Esophagus muscularis mucosa (tissue), 4 donors: ENCODE data around the gene ATP5PO. TPM values are rescaled to one million over a fixed set of nuclear protein-coding genes. Genes with fewer than 3 reads are reported as not detected.
"Not testable (repeated sequence)": the region's sequence is repeated elsewhere in the genome, so short reads cannot be mapped to it uniquely, and the experiment has no call there.

ENCODE experiments used
- DNase-seq: peaks from one replicate; pipeline ENCODE4 v3.0.0-alpha.2; 2017; ENCODE audit errors: extremely low spot score
- H3K27ac ChIP-seq, 4 donors: fragments of 200-600 bp; sonication (generic); replicated peaks in 1 of 4; 1 replicate in 3 of 4; 2 replicates in 1 of 4; pipeline ENCODE4 v1.5.1; 2016 to 2019; ENCODE audit warnings: mild to moderate bottlenecking in 1 of 4
- H3K27me3 ChIP-seq, 4 donors: fragments of 200-600 bp; sonication (generic); one replicate each; pipeline versions ENCODE4 v1.5.1 to v1.6.0; 2016 to 2019
- H3K36me3 ChIP-seq, 4 donors: fragments of 200-600 bp; sonication (generic); one replicate each; pipeline ENCODE4 v1.5.1; 2016 to 2019
- H3K4me1 ChIP-seq, 4 donors: fragments of 200-600 bp; sonication (generic); one replicate each; pipeline ENCODE4 v1.5.1; 2016 to 2019
- H3K4me3 ChIP-seq, 4 donors: fragments of 200-600 bp; sonication (generic); 1 replicate in 2 of 4; 2 replicates in 2 of 4; pipeline ENCODE4 v1.5.1; 2016 to 2019; ENCODE audit warnings: mild to moderate bottlenecking in 4 of 4, moderate library complexity in 1 of 4
- H3K9me3 ChIP-seq, 4 donors: fragments of 200-600 bp; sonication (generic); 1 replicate in 3 of 4; 2 replicates in 1 of 4; pipeline ENCODE4 v1.5.1; 2016 to 2019
- EP300 ChIP-seq: sonication (generic); formaldehyde crosslinking; IDR thresholded peaks from one replicate; pipeline ENCODE4 v1.6.1; 2017; ENCODE audit warnings: antibody characterized with exemption
- POLR2A ChIP-seq: fragments of 450-650 bp; IDR thresholded peaks from one replicate; pipeline ENCODE4 v1.6.1; 2017; ENCODE audit warnings: antibody characterized with exemption, moderate library complexity, mild to moderate bottlenecking, low read depth
- POLR2AphosphoS5 ChIP-seq, 2 donors: sonication (generic); formaldehyde crosslinking; IDR thresholded peaks; one replicate each; pipeline ENCODE4 v1.6.1; 2017; ENCODE audit warnings: antibody characterized with exemption in 2 of 2
- whole genome bisulfite sequencing: methylation state at CpG from one replicate; pipeline ENCODE4 v1.1.5; 2018; 5-methylcytosine and 5-hydroxymethylcytosine counted together
- intact Hi-C: fragments of 100-400 bp; cut with DNase I; formaldehyde crosslinking; loops from one replicate; pipeline ENCODE4 v1.15.1; 2023
- total RNA-seq, 4 donors: library from RNA; depleted of rRNA; stranded (reverse); fragments of >200 nt; gene quantifications; one replicate each; pipeline versions ENCODE4 v1.1.0 to v1.2.1, GENCODE V29; 2016
- TF ChIP-seq, protein P1 (sequence below), 3 experiments: fragments of 200-600 bp in 2 of 3; fragments of 450-650 bp in 1 of 3; sonication (generic) in 2 of 3; IDR thresholded peaks; one replicate each; pipeline ENCODE4 v1.5.1; 2017 to 2019; ENCODE audit warnings: antibody characterized with exemption in 3 of 3, mild to moderate bottlenecking in 2 of 3, moderate library complexity in 1 of 3

Gene ATP5PO
- total RNA-seq, 4 donors from 2014 or later = 130 to 289 (median 195) TPM

DNA sequence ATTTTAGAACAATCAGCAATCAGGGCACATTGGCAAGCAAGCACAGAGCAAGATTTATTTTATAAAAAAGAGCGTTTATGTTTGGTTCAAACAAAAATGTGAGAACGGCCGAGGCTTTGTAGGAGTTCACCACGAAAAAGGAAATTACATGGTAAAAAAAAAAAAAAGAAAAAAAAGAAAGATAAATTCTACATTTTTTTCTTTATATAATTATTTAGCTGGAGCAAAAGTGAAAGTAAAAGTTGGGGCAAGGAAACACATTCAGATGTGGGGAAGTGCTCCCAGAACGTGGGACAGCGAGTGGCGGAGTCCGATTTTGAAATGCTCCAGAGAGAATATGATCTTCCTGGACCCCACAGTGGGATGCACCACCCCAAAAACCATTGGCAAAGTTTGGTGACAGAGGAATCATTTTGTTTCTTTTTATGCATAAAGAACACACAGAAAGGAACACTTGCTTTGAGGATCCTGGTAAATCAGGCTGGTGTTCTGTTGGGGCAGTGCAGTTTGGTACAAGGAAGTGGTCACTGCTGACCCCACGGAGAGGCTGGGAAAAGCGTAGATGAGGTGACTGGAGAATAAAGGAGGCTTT is 16.3 kb upstream of the ATP5PO start:
- WGBS = 25% methylated on average over 10 of the region's 10 CpGs
- Histone ChIP-seq H3K36me3 (no peaks in the 10 kb centered on the region), H3K4me1 (peaks cover 6 to 19% (median 17%) of the 10 kb centered on the region in 4 donors), H3K27ac (peak overlapping the region; percentile 45 to 70 (median 62)), H3K4me3 (peak overlapping the region; percentile 49 to 62 (median 55)), H3K27me3 (no peaks in the 10 kb centered on the region), H3K9me3 (no peaks in the 10 kb centered on the region)
- intact Hi-C loops = no loop called here
- TF ChIP-seq, protein P1, sequence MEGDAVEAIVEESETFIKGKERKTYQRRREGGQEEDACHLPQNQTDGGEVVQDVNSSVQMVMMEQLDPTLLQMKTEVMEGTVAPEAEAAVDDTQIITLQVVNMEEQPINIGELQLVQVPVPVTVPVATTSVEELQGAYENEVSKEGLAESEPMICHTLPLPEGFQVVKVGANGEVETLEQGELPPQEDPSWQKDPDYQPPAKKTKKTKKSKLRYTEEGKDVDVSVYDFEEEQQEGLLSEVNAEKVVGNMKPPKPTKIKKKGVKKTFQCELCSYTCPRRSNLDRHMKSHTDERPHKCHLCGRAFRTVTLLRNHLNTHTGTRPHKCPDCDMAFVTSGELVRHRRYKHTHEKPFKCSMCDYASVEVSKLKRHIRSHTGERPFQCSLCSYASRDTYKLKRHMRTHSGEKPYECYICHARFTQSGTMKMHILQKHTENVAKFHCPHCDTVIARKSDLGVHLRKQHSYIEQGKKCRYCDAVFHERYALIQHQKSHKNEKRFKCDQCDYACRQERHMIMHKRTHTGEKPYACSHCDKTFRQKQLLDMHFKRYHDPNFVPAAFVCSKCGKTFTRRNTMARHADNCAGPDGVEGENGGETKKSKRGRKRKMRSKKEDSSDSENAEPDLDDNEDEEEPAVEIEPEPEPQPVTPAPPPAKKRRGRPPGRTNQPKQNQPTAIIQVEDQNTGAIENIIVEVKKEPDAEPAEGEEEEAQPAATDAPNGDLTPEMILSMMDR (IDR thresholded peaks at IDR 0.05) = no peak
- TF ChIP-seq EP300 (no peak), POLR2AphosphoS5 (IDR thresholded peaks at IDR 0.05) (no peak), POLR2A (no peak)
- no peak for DNase-seq

DNA sequence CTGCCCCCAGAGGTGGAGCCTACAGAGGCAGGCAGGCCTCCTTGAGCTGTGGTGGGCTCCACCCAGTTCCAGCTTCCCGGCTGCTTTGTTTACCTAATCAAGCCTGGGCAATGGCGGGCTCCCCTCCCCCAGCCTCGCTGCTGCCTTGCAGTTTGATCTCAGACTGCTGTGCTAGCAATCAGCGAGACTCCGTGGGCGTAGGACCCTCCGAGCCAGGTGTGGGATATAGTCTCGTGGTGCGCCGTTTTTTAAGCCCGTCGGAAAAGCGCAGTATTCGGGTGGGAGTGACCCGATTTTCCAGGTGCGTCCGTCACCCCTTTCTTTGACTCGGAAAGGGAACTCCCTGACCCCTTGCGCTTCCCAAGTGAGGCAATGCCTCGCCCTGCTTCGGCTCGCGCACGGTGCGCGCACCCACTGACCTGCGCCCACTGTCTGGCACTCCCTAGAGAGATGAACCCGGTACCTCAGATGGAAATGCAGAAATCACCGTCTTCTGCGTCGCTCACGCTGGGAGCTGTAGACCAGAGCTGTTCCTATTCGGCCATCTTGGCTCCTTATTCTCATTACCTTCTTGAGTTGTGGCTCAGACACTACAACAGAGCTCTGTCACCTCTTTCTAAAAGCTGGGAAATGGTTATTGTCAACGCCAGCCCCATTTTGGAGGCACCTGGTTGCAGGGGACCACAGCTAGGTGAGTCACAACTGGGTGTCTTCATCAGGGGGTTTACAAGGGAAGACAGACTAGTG is 15.6 kb upstream of the ATP5PO start:
- H3K9me3 ChIP-seq, H3K27me3 ChIP-seq, intact Hi-C loops, H3K36me3 ChIP-seq, DNase-seq: not testable (repeated sequence)
- H3K4me1 ChIP-seq = peaks cover 2 to 15% (median 13%) of the 10 kb centered on the region in 4 donors
- peak overlapping the region; percentile 49 to 62 (median 55) for H3K4me3 ChIP-seq
- WGBS = 88% methylated on average over 12 of the region's 34 CpGs
- peak overlapping the region; percentile 45 to 70 (median 62) for H3K27ac ChIP-seq

DNA sequence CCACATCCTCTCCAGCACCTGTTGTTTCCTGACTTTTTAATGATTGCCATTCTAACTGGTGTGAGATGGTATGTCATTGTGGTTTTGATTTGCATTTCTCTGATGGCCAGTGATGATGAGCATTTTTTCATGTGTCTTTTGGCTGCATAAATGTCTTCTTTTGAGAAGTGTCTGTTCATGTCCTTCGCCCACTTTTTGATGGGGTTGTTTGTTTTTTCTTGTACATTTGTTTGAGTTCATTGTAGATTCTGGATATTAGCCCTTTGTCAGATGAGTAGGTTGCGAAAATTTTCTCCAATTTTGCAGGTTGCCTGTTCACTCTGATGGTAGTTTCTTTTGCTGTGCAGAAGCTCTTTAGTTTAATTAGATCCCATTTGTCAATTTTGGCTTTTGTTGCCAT is 10.6 kb upstream of the ATP5PO start:
- DNase-seq, H3K4me3 ChIP-seq, H3K9me3 ChIP-seq, H3K36me3 ChIP-seq, H3K27ac ChIP-seq, H3K27me3 ChIP-seq, intact Hi-C loops: not testable (repeated sequence)
- peaks cover 7 to 14% (median 12%) of the 10 kb centered on the region in 4 donors for H3K4me1 ChIP-seq
- 90% methylated on average over 2 of the region's 2 CpGs for WGBS

DNA sequence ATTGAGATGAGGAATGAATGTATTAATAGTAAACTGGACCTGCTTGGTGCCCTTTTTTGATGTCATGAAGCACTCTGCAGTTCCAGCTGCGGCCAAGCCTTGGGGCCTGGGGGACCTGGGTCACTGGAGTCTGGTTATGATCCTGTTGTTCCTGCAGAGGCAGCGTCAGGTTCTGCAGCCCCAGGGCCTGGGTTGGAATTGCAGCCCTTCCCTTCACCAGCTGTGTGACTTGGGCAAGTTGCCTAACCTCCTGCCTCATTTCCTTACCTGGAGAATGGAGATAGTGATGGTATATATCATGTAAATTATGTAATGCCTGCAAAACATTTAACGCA is 9.1 kb upstream of the ATP5PO start:
- 78% methylated on average over 3 of the region's 3 CpGs for WGBS
- intact Hi-C loops = loop anchor here (1.0 to 5.0 kb wide), 3 partner anchors 153 to 424 kb away; no protein-coding TSS in a partner anchor

DNA sequence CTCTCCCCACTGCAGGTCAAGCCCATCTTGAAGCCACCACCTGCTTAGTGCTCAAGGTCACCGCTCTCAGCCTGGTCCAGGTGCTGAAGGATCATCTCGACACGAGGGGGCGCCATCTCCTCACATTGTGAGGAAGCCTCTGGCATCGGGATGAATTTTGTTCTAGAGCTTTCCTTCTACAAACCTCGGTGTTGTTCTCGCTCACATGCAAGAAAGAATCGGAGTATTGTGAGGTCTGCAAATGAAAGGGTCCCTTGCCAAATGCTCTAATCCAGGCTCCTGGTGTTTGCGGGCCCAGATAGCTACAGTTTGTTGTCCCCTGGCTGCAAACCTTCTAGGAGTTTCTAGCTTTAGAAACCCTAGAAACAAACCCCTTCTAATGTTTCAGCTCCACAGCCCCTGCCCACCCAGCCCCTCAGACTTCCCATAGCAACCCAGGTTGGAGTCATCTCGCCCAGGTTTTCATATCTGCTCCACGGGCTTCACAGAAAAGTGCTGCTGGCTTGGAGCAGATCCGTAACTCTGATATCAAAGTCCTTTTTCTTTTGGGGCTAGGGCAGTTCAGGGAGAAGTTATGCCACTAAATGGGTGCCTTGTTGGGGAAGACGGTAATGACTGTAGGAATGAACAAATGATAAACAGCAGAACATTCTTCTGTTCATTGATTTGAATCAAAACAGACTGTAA is 8.6 kb upstream of the ATP5PO start:
- intact Hi-C loops = loop anchor here (1.0 to 5.0 kb wide), 3 partner anchors 153 to 424 kb away; no protein-coding TSS in a partner anchor
- H3K27me3 ChIP-seq = no peaks in the 10 kb centered on the region
- peak overlapping the region in 2 of 4 donors; percentile 10 to 30 for H3K4me3 ChIP-seq
- peak; percentile 98 for DNase-seq
- H3K4me1 ChIP-seq = peaks cover 7 to 14% (median 12%) of the 10 kb centered on the region in 4 donors
- peak overlapping the region in 3 of 4 donors; percentile 1 to 52 (median 47) for H3K27ac ChIP-seq
- 37% methylated on average over 8 of the region's 13 CpGs for WGBS
- H3K9me3 ChIP-seq = no peaks in the 10 kb centered on the region
- H3K36me3 ChIP-seq = no peaks in the 10 kb centered on the region
- TF ChIP-seq EP300 (no peak), POLR2AphosphoS5 (IDR thresholded peaks at IDR 0.05) (peak; percentile 44 to 71)
- TF ChIP-seq, protein P1 (IDR thresholded peaks at IDR 0.05) = peak; percentile 87 to 93 (median 92)

More for the DNA sequence above, 9.1 kb upstream of the ATP5PO start:
- Histone ChIP-seq H3K36me3 (no peaks in the 10 kb centered on the region), H3K27me3 (no peaks in the 10 kb centered on the region), H3K27ac (peak overlapping the region in 3 of 4 donors; percentile 1 to 52 (median 47)), H3K4me3 (no peak overlapping the region), H3K4me1 (peaks cover 7 to 14% (median 12%) of the 10 kb centered on the region in 4 donors), H3K9me3 (no peaks in the 10 kb centered on the region)
- TF ChIP-seq EP300 (no peak), POLR2AphosphoS5 (IDR thresholded peaks at IDR 0.05) (no peak), POLR2A (no peak)
- TF ChIP-seq, protein P1 (IDR thresholded peaks at IDR 0.05) = no peak
- DNase-seq = no peak
